Measurements from ENCODE around the gene PSAP. TPM values are rescaled to one million over a fixed set of nuclear protein-coding genes. Genes with fewer than 3 reads are reported as not detected.
A peak's percentile ranks its signal among the peaks of the same experiment; 100 is the strongest.

PSAP gene
- total and polyA plus RNA-seq, 11 donors, result 454 to 2,171 (median 1,616) TPM

- 79 to 88% (median 85%) methylated on average over 15 of the region's 15 CpGs for WGBS, 4 donors
- H3K36me3 ChIP-seq, result peaks cover 3 to 63% (median 59%) of the 10 kb centered on the region in 9 donors
- DNase-seq (peak in 2 of 5 donors; percentile 23 to 26), ATAC-seq (no peak)
- no peaks in the 10 kb centered on the region for H3K27me3 ChIP-seq
- no peaks in the 10 kb centered on the region for H3K9me3 ChIP-seq
- TF ChIP-seq CTCF (IDR thresholded peaks at IDR 0.05), result no peak
- TF ChIP-seq POLR2A (IDR thresholded peaks at IDR 0.05), result no peak
- no peak overlapping the region for H3K27ac ChIP-seq
- intact Hi-C loops (cut with DNase I), result loop anchor here in 7 of 10 donors (5.0 to 10.0 kb wide), 6 partner anchors 82 to 501 kb away; partner anchors contain the start of genes SLC29A3 (in 3 of the 7) and CDH23 (in 1 of the 7)
- no peak overlapping the region for H3K4me3 ChIP-seq
- H3K4me1 ChIP-seq, result peaks cover 0 to 50% (median 27%) of the 10 kb centered on the region in 12 donors
Measured at GRCh38 chr10:71815515-71816130, 35.4 kb downstream of the PSAP start.

GRCh38 chr10:71814922-71815411 lies 36.1 kb downstream of the PSAP start:
- H3K4me1 ChIP-seq, result peaks cover 0 to 50% (median 27%) of the 10 kb centered on the region in 12 donors
- DNase-seq (peak in 2 of 5 donors; percentile 26 to 64), ATAC-seq (no peak)
- peaks cover 3 to 56% (median 53%) of the 10 kb centered on the region in 9 donors for H3K36me3 ChIP-seq
- no peak overlapping the region for H3K27ac ChIP-seq
- WGBS, 4 donors, result 88 to 92% (median 91%) methylated on average over 15 to 26 of the region's 26 CpGs
- H3K9me3 ChIP-seq, result no peaks in the 10 kb centered on the region
- TF ChIP-seq CTCF (IDR thresholded peaks at IDR 0.05) (no peak), POLR2A (IDR thresholded peaks at IDR 0.05) (no peak)
- H3K4me3 ChIP-seq, result no peak overlapping the region
- H3K27me3 ChIP-seq, result no peaks in the 10 kb centered on the region
- intact Hi-C loops (cut with DNase I), result loop anchor here in 8 of 10 donors (5.0 to 10.0 kb wide), 12 partner anchors 82 to 503 kb away; partner anchors contain the start of genes SLC29A3 (in 4 of the 8) and CDH23 (in 2 of the 8)

- peaks cover 0 to 1% (median 0%) of the 10 kb centered on the region in 9 donors for H3K27me3 ChIP-seq
- H3K36me3 ChIP-seq, result peaks cover 3 to 37% (median 34%) of the 10 kb centered on the region in 9 donors
- intact Hi-C loops (cut with DNase I), result loop anchor here in 8 of 10 donors (2.0 to 10.0 kb wide), 12 partner anchors 104 to 501 kb away; partner anchors contain the start of genes SLC29A3 (in 4 of the 8) and CDH23 (in 2 of the 8)
- TF ChIP-seq POLR2A (IDR thresholded peaks at IDR 0.05) (no peak), CTCF (IDR thresholded peaks at IDR 0.05) (no peak)
- H3K4me1 ChIP-seq, result peaks cover 0 to 38% (median 18%) of the 10 kb centered on the region in 12 donors
- H3K9me3 ChIP-seq, result no peaks in the 10 kb centered on the region
- no peak overlapping the region for H3K4me3 ChIP-seq
- DNase-seq (peak in 2 of 5 donors; percentile 25 to 55), ATAC-seq (peak in 3 of 4 donors; percentile 5 to 13 (median 9))
- no peak overlapping the region for H3K27ac ChIP-seq
- 52 to 71% (median 60%) methylated on average over 4 to 11 of the region's 11 CpGs for WGBS, 4 donors
Measured at GRCh38 chr10:71812913-71813590, 38.0 kb downstream of the PSAP start.
